GM19351 (cell line): ENCODE data around the gene SYDE1.

Experiments
- ATAC-seq: cut with Tn5 transposase; IDR thresholded peaks from one replicate; pipeline ENCODE4 v1.9.1; 2021; ENCODE audit warnings: mild to moderate bottlenecking, moderate library complexity; ENCODE audit not compliant: unreplicated experiment

Gene SYDE1

GRCh38 chr19:15161028-15161984 lies 54.1 kb downstream of the SYDE1 start:
- no peak for ATAC-seq
